ENCODE results near the gene TSC22D1.
"Not testable (repeated sequence)": the region's sequence is repeated elsewhere in the genome, so short reads cannot be mapped to it uniquely, and the experiment has no call there.

The TSC22D1 gene

GRCh38 chr13:44605275-44605674 is 29.1 kb upstream of the TSC22D1 start:
- H3K9ac ChIP-seq (ENCODE audit: low read depth, low read length, poor library complexity, severe bottlenecking), result no peak overlapping the region
- no peaks in the 10 kb centered on the region for H3F3A ChIP-seq (ENCODE audit: low read depth)
- no peaks in the 10 kb centered on the region for H3K79me2 ChIP-seq (ENCODE audit: insufficient read depth, low read length)
- no peaks in the 10 kb centered on the region for H3K9me2 ChIP-seq (replicated peaks; ENCODE audit: low read depth, low read length)
- H3K4me2 ChIP-seq (ENCODE audit: low read depth, low read length, poor library complexity, severe bottlenecking), result no peak overlapping the region
- H3K36me3 ChIP-seq (ENCODE audit: insufficient read depth, low read length), result no peaks in the 10 kb centered on the region
- H4K20me1 ChIP-seq (ENCODE audit: insufficient read depth, low read length, poor library complexity, severe bottlenecking), result no peaks in the 10 kb centered on the region
- H3K9me3 ChIP-seq (ENCODE audit: insufficient read depth, low read depth, low read length), result no peaks in the 10 kb centered on the region; the same call in 1 of the 2 replicates
- H2AFZ ChIP-seq (ENCODE audit: low read length), result no peak overlapping the region
- no peaks in the 10 kb centered on the region for H3K27me3 ChIP-seq (ENCODE audit: insufficient read depth, low read length, poor library complexity, severe bottlenecking)
- no peak overlapping the region for H3K4me3 ChIP-seq (ENCODE audit: low read length, poor library complexity, severe bottlenecking)
- no peak for TF ChIP-seq CTCF (conservative IDR thresholded peaks at IDR 0.05; ENCODE audit: low read length)
- TF ChIP-seq EZH2phosphoT487 (IDR thresholded peaks at IDR 0.05; ENCODE audit: borderline replicate concordance), result no peak
- H3K4me1 ChIP-seq (ENCODE audit: insufficient read depth, low read length, poor library complexity, severe bottlenecking), result no peaks in the 10 kb centered on the region

GRCh38 chr13:44601586-44601985 is 25.5 kb upstream of the TSC22D1 start:
- H3K9me3 ChIP-seq (ENCODE audit: insufficient read depth, low read depth, low read length), result no peaks in the 10 kb centered on the region
- H4K20me1 ChIP-seq (ENCODE audit: insufficient read depth, low read length, poor library complexity, severe bottlenecking), result no peaks in the 10 kb centered on the region
- no peaks in the 10 kb centered on the region for H3K27me3 ChIP-seq (ENCODE audit: insufficient read depth, low read length, poor library complexity, severe bottlenecking)
- H3K36me3 ChIP-seq (ENCODE audit: insufficient read depth, low read length), result no peaks in the 10 kb centered on the region
- no peaks in the 10 kb centered on the region for H3K4me1 ChIP-seq (ENCODE audit: insufficient read depth, low read length, poor library complexity, severe bottlenecking)
- no peaks in the 10 kb centered on the region for H3F3A ChIP-seq (ENCODE audit: low read depth)
- no peak overlapping the region for H3K9ac ChIP-seq (ENCODE audit: low read depth, low read length, poor library complexity, severe bottlenecking)
- no peak overlapping the region for H3K4me2 ChIP-seq (ENCODE audit: low read depth, low read length, poor library complexity, severe bottlenecking)
- no peak for TF ChIP-seq CTCF (conservative IDR thresholded peaks at IDR 0.05; ENCODE audit: low read length)
- no peak for TF ChIP-seq EZH2phosphoT487 (IDR thresholded peaks at IDR 0.05; ENCODE audit: borderline replicate concordance)
- no peaks in the 10 kb centered on the region for H3K79me2 ChIP-seq (ENCODE audit: insufficient read depth, low read length)
- no peaks in the 10 kb centered on the region for H3K9me2 ChIP-seq (replicated peaks; ENCODE audit: low read depth, low read length)
- H2AFZ ChIP-seq (ENCODE audit: low read length), result no peak overlapping the region
- H3K4me3 ChIP-seq (ENCODE audit: low read length, poor library complexity, severe bottlenecking), result no peak overlapping the region

GRCh38 chr13:44593861-44594592 is 17.9 kb upstream of the TSC22D1 start:
- not testable (repeated sequence) for H3K9me3 ChIP-seq (ENCODE audit: insufficient read depth, low read depth, low read length); H3K36me3 ChIP-seq (ENCODE audit: insufficient read depth, low read length); H3K4me3 ChIP-seq (ENCODE audit: low read length, poor library complexity, severe bottlenecking); H2AFZ ChIP-seq (ENCODE audit: low read length); H4K20me1 ChIP-seq (ENCODE audit: insufficient read depth, low read length, poor library complexity, severe bottlenecking); H3F3A ChIP-seq (ENCODE audit: low read depth); H3K79me2 ChIP-seq (ENCODE audit: insufficient read depth, low read length); H3K9me2 ChIP-seq (replicated peaks; ENCODE audit: low read depth, low read length); H3K4me1 ChIP-seq (ENCODE audit: insufficient read depth, low read length, poor library complexity, severe bottlenecking); H3K4me2 ChIP-seq (ENCODE audit: low read depth, low read length, poor library complexity, severe bottlenecking); H3K9ac ChIP-seq (ENCODE audit: low read depth, low read length, poor library complexity, severe bottlenecking); H3K27me3 ChIP-seq (ENCODE audit: insufficient read depth, low read length, poor library complexity, severe bottlenecking)
